PC-3 (cell line): ENCODE data around the gene TRPV2. TPM values are rescaled to one million over a fixed set of nuclear protein-coding genes. Genes with fewer than 3 reads are reported as not detected.

Experiments
- ATAC-seq: fragments of 200-7000 bp; cut with Tn5 transposase; 2 replicates; pipeline ENCODE4 v1.9.1; 2020; ENCODE audit warnings: mild to moderate bottlenecking, moderate library complexity
- BruUV-seq: library from RNA; stranded (reverse); fragments of 400-500 nt; replicated peaks from 2 replicates; lab custom pipeline; 2021; lab: Mats Ljungman, UMichigan
- CTCF ChIA-PET: fragments of 300-600 bp; sonication (Branson Sonifier 250); formaldehyde crosslinking; loops from one replicate; lab custom pipeline; 2022; ENCODE audit warnings: antibody characterized with exemption; lab: Charles Lee
- POLR2A ChIA-PET: fragments of 300-600 bp; sonication (Branson Sonifier 250); formaldehyde crosslinking; loops from one replicate; lab custom pipeline; 2022; ENCODE audit warnings: antibody characterized with exemption; ENCODE audit not compliant: unreplicated experiment; lab: Charles Lee
- DNase-seq: peaks from one replicate; pipeline ENCODE4 v3.0.0-alpha.2; 2015
- H2AFZ ChIP-seq: fragments of 300-600 bp; sonication (generic); 2 replicates; pipeline ENCODE4 v1.6.0; 2016; ENCODE audit warnings: antibody characterized with exemption, low read length
- H3F3A ChIP-seq: fragments of 300-600 bp; sonication (generic); one replicate; pipeline ENCODE4 v1.6.0; 2017; ENCODE audit warnings: antibody characterized with exemption, low read length, control low read depth, mild to moderate bottlenecking; ENCODE audit not compliant: unreplicated experiment
- H3K27ac ChIP-seq: fragments of 300-600 bp; sonication (generic); 2 replicates; pipeline ENCODE4 v1.5.1; 2016; ENCODE audit warnings: mild to moderate bottlenecking, low read length
- H3K27me3 ChIP-seq: fragments of 300-600 bp; sonication (generic); 2 replicates; pipeline ENCODE4 v1.6.1; 2016; ENCODE audit warnings: low read length, mixed read lengths
- H3K36me3 ChIP-seq: fragments of 300-600 bp; sonication (generic); 2 replicates; pipeline ENCODE4 v1.6.1; 2016; ENCODE audit warnings: low read depth, mixed run types, low read length, mixed read lengths
- H3K4me1 ChIP-seq: fragments of 300-600 bp; sonication (generic); 2 replicates; pipeline ENCODE4 v1.5.1; 2016; ENCODE audit warnings: low read length; ENCODE audit not compliant: insufficient read depth
- H3K4me2 ChIP-seq: fragments of 300-600 bp; sonication (generic); 2 replicates; pipeline ENCODE4 v1.6.0; 2016; ENCODE audit warnings: low read length
- H3K4me3 ChIP-seq: fragments of 300-600 bp; sonication (generic); 2 replicates; pipeline ENCODE4 v1.5.1; 2016; ENCODE audit warnings: mild to moderate bottlenecking, low read length, mixed read lengths
- H3K79me2 ChIP-seq: fragments of 300-600 bp; sonication (generic); 2 replicates; pipeline ENCODE4 v1.6.1; 2017; ENCODE audit warnings: low read length, mixed read lengths
- H3K9ac ChIP-seq: fragments of 300-600 bp; sonication (generic); 2 replicates; pipeline ENCODE4 v1.6.0; 2016; ENCODE audit warnings: mild to moderate bottlenecking, low read length
- H3K9me2 ChIP-seq: fragments of 300-600 bp; sonication (generic); replicated peaks from 2 replicates; pipeline ENCODE4 v1.6.1; 2016; ENCODE audit warnings: mixed run types, low read length, mixed read lengths
- H3K9me3 ChIP-seq: fragments of 300-600 bp; sonication (generic); 2 replicates; pipeline ENCODE4 v1.6.1; 2016; ENCODE audit warnings: low read length, mixed read lengths
- H4K20me1 ChIP-seq: fragments of 300-600 bp; sonication (generic); 2 replicates; pipeline ENCODE4 v1.6.1; 2016; ENCODE audit warnings: low read length, mixed read lengths
- CTCF ChIP-seq: fragments of 300-600 bp; sonication (generic); conservative IDR thresholded peaks from 2 replicates; pipeline ENCODE4 v1.5.1; 2017; ENCODE audit warnings: antibody characterized with exemption, low read depth, mild to moderate bottlenecking, low read length
- EZH2 ChIP-seq: fragments of 300-600 bp; sonication (generic); IDR thresholded peaks from one replicate; pipeline ENCODE4 v1.6.1; 2017; ENCODE audit warnings: antibody characterized with exemption, mild to moderate bottlenecking, low read length; ENCODE audit not compliant: unreplicated experiment
- EZH2phosphoT487 ChIP-seq: fragments of 300-600 bp; sonication (generic); IDR thresholded peaks from 2 replicates; pipeline ENCODE4 v1.6.1; 2018; ENCODE audit warnings: mild to moderate bottlenecking, antibody characterized with exemption, low read length, borderline replicate concordance
- intact Hi-C: fragments of 100-400 bp; cut with micrococcal nuclease; formaldehyde crosslinking; loops from 2 replicates; pipeline ENCODE4 v1.9.0; 2023
- total RNA-seq: library from RNA; depleted of rRNA; stranded (reverse); fragments of >200 nt; gene quantifications from 2 replicates; pipeline ENCODE4 v1.2.3, GENCODE V29; 2014

The TRPV2 gene
- total RNA-seq, 1 experiment from 2014 or later: 1.9 TPM

- ChIA-PET CTCF (no interaction called here), POLR2A (no interaction called here)
- Histone ChIP-seq H3K27me3 (no peaks in the 10 kb centered on the region), H3K4me2 (no peak overlapping the region), H3K36me3 (no peaks in the 10 kb centered on the region), H2AFZ (no peak overlapping the region), H3K9ac (no peak overlapping the region), H4K20me1 (no peaks in the 10 kb centered on the region), H3K9me3 (no peaks in the 10 kb centered on the region), H3K27ac (no peak overlapping the region), H3K4me3 (no peak overlapping the region), H3F3A (no peaks in the 10 kb centered on the region), H3K4me1 (peaks cover 9% of the 10 kb centered on the region), H3K9me2 (no peaks in the 10 kb centered on the region), H3K79me2 (no peaks in the 10 kb centered on the region)
- no peak for DNase-seq
- no TSS peak for BruUV-seq
- intact Hi-C loops: no loop called here
- ATAC-seq: no peak
- TF ChIP-seq EZH2 (no peak), EZH2phosphoT487 (no peak), CTCF (no peak)
Observed at GRCh38 chr17:16477666-16478065, 62.3 kb downstream of the TRPV2 start.

- CTCF ChIA-PET: no interaction called here
- no peaks in the 10 kb centered on the region for H3K36me3 ChIP-seq
- H3K9me3 ChIP-seq: no peaks in the 10 kb centered on the region
- H3K9ac ChIP-seq: no peak overlapping the region
- BruUV-seq: no TSS peak
- no peak overlapping the region for H3K27ac ChIP-seq
- H2AFZ ChIP-seq: no peak overlapping the region
- H3K79me2 ChIP-seq: no peaks in the 10 kb centered on the region
- H3K4me1 ChIP-seq: peaks cover 9% of the 10 kb centered on the region
- intact Hi-C loops: no loop called here
- DNase-seq (no peak), ATAC-seq (no peak)
- H3K4me3 ChIP-seq: no peak overlapping the region
- no peaks in the 10 kb centered on the region for H3F3A ChIP-seq
- no peaks in the 10 kb centered on the region for H3K27me3 ChIP-seq
- POLR2A ChIA-PET: no interaction called here
- TF ChIP-seq EZH2: no peak
- TF ChIP-seq EZH2phosphoT487: no peak
- no peak for TF ChIP-seq CTCF
- H3K4me2 ChIP-seq: no peak overlapping the region
- no peaks in the 10 kb centered on the region for H3K9me2 ChIP-seq
- H4K20me1 ChIP-seq: no peaks in the 10 kb centered on the region
Observed at GRCh38 chr17:16478649-16479048, 63.3 kb downstream of the TRPV2 start.

GRCh38 chr17:16479264-16479663 lies 63.9 kb downstream of the TRPV2 start:
- no peaks in the 10 kb centered on the region for H4K20me1 ChIP-seq
- no TSS peak for BruUV-seq
- H3K4me3 ChIP-seq: no peak overlapping the region
- H3K79me2 ChIP-seq: no peaks in the 10 kb centered on the region
- intact Hi-C loops: no loop called here
- ChIA-PET POLR2A (no interaction called here), CTCF (no interaction called here)
- no peak overlapping the region for H3K27ac ChIP-seq
- no peak overlapping the region for H3K4me2 ChIP-seq
- peaks cover 9% of the 10 kb centered on the region for H3K4me1 ChIP-seq
- no peaks in the 10 kb centered on the region for H3K36me3 ChIP-seq
- no peaks in the 10 kb centered on the region for H3K9me2 ChIP-seq
- H3F3A ChIP-seq: no peaks in the 10 kb centered on the region
- H3K9me3 ChIP-seq: no peaks in the 10 kb centered on the region
- no peak overlapping the region for H3K9ac ChIP-seq
- ATAC-seq (no peak), DNase-seq (no peak)
- no peak overlapping the region for H2AFZ ChIP-seq
- no peaks in the 10 kb centered on the region for H3K27me3 ChIP-seq
- no peak for TF ChIP-seq EZH2
- no peak for TF ChIP-seq CTCF
- no peak for TF ChIP-seq EZH2phosphoT487
